Fibroblast of gingiva (primary cell): ENCODE measurements around the gene MTHFSD.

Experiments used
- DNase-seq: peaks from one replicate; pipeline ENCODE4 v3.0.0-alpha.2; 2011; ENCODE audit warnings: low read depth

MTHFSD gene

DNA sequence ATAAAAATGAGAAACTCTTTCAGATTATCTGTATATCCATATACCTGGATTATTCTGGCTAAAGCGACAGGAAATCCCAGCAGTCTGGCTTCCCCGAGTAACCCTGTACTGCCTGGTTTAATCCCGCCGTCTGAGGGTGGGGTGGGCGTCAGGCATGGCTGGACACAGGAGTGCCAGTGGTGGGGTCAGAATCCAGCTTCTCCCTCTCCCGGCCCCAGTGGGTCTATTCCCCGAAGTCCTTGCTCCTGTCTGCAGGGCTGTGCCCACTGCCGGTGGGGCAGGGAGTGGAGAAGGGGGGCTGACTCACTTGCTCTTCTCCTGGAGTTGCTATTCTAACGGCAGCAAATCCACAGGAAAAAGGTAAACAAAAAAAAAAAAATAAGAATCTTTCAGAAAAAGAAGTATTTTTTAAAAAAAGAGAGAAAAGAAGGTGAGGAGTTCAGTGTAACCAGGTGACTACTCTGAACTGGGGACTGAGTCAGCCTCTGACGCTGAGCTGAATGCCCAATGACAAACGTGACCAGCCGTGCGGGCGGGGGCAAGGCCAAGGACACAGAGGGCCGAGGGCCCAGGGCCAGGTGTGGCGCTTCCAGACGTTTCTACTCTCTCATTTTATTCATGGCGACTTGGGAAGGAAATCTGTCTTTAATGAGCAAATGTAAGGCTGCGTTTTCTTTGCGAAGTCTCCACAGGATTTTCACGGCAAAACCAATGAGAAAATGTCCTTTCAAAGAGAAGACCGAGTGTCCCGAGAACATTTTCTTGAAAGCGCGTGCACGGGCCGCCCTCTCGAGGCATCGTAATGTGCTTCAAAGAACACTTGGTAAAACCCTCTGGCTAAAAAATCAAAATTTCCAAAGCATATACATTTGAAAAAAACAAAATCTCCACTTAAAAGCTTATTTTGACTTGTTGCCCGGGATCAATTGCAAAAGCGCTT, 24.5 kb downstream of the MTHFSD start:
- DNase-seq, result no peak

DNA sequence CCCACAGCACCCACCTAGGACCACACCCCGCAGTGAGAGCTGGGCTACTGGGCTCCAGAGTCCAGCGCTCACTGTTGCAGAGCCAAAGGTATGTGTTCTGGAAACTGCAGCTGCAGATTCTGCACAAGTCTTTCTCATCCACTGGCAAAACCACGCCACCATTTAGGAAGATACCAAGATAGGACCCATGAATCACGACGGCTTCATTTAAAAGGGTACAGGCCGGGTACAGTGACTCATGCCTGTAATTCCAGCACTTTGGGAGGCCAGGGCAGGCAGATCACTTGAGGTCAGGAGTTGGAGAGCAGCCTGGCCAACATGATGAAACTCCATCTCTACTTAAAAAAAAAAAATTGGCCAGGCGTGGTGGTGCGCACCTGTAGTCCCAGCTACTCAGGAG, 25.9 kb downstream of the MTHFSD start:
- peak; percentile 36 for DNase-seq

DNA sequence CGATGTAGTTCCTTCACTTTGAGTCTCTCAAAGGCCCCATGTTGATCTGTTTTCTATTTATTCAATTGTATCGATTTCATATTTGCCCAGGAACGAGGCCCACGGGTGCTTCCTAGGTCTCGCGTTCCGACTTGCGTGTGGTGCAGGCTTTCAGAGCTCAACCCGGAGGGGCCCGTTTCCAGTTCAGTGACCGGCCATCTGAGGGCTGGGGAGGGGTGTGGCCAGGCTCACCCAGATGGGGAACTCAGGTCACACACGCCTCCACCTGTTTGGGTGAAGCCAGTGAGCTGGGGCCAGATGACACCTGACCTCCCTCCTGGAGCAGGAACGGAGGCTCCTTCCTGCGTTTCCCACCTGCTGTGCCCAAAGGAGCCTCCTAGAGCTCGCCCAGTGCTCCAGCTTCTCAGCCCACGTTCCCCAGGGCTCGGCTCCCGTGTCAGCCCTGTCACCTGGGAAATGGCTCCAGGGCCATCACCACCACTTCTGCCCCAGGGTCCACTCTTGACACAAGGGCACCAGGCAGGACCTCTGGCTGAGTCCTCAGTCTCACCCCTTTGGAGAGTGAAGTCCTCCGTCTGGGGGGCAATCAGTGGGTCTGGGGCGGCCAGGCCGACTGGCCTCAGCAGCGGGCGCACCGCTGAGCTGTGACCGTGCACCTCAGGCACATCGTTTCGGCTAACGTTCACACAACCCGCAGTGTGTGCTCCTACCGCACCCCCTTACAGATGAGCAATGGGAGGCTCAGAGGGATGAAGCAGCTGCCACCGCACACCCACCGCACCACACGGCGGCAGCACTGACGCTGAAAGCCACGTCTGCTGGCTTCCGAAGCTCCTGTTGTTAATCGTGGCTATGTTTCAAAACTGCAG, 26.7 kb downstream of the MTHFSD start:
- DNase-seq, result no peak

DNA sequence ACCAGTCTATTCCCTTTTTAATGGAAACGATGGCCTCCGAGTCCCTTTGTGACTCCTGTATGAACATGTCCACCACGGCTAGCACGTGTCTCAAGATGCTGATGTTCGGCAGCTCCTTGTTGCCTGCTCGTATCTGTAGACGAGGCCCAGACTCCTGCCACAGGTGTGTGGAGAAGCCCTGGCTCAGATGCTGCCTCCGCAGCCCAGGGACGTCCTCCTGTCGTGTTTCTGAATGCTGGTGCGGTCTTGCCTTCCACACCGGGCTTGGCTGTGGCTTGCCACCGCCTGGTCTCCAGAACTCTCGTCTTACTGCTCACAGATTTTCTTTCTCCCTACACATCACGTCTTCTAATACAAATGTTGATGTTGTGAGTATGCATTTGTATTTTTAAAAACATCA, 27.7 kb downstream of the MTHFSD start:
- no peak for DNase-seq

DNA sequence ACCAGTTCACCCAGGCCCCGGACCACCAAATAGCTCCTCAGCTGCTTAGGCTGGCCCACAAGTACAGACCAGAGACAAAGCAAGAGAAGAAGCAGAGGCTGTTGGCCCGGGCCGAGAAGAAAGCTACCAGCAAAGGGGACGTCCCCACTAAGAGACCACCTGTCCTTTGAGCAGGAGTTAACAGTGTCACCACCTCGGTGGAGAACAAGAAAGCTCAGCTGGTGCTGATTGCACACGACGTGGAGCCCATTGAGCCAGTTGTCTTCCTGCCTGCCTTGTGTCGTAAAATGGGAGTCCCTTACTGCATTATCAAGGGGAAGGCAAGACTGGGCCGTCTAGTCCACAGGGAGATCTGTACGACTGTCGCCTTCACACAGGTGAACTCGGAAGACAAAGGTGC, 29.3 kb downstream of the MTHFSD start:
- no peak for DNase-seq

DNA sequence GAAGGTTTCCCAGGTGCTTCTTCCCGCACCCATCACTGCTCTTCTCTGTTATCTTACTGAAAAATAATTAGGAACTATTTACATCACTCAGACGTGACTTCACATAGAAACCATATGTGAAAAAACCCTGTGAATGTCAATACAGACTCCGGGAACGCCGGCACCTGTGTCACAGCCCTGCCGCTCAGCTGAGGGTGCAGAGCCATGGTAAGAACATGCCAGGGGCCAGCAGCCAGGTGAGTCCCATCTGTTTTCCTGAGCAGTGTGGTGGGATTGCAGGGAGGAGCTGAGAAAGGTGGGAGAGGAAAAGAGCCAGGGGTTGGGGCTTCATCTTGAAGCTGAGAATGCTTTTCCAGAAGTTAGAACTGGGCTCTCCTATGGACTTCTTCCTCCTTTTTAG, 31.0 kb downstream of the MTHFSD start:
- no peak for DNase-seq

GRCh38 chr16:86523166-86523740, 31.8 kb downstream of the MTHFSD start:
- no peak for DNase-seq

- DNase-seq, result no peak
Measured at GRCh38 chr16:86522634-86523033, 32.4 kb downstream of the MTHFSD start.

DNA sequence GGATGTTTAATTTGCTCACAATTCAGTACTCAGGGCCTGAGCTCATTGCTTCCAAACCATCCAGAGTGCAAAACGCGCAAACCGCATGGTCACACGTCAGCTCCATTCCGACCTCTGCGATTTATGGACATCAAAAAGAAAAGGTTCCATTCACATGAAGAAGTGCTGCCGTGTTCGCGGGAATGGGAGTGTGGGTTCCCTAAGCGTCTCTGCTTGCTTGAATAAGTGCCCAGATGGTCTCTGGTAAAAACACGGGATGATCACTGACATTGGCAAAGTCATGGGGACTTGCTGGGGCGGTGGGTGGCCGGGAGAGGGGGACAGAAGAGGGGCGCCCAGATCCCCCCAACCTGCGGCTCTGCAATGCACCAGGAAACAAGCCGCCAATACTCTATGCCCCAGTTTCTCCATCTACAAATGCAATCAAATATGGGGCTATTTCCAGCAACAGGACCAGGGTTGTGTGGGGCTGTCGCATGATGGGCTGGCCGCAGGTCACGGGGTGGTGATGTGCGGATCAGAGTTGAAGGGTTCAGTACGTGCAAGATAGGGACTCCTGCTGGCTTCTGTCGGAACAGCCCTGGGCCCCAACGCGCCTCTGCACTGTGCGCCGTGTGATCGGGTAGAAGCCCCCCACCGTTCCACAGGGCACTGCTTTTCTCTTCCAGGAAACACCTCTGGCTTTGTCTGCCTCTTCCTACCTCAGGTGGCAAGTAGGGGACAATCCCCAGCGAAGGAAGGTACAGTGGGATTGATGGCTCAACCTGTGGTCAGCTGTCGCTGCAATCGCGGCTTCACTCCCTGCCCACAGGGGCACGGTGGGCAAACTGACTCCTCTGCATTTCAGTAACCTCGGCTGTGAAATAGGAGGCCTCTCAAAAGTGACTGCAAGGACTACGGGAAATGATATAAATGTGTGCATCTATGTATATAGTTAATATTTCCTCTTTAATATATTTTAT, 33.5 kb downstream of the MTHFSD start:
- no peak for DNase-seq

GRCh38 chr16:86520317-86521210, 34.5 kb downstream of the MTHFSD start:
- DNase-seq, result no peak

GRCh38 chr16:86519649-86520316, 35.3 kb downstream of the MTHFSD start:
- peak; percentile 48 for DNase-seq

DNA sequence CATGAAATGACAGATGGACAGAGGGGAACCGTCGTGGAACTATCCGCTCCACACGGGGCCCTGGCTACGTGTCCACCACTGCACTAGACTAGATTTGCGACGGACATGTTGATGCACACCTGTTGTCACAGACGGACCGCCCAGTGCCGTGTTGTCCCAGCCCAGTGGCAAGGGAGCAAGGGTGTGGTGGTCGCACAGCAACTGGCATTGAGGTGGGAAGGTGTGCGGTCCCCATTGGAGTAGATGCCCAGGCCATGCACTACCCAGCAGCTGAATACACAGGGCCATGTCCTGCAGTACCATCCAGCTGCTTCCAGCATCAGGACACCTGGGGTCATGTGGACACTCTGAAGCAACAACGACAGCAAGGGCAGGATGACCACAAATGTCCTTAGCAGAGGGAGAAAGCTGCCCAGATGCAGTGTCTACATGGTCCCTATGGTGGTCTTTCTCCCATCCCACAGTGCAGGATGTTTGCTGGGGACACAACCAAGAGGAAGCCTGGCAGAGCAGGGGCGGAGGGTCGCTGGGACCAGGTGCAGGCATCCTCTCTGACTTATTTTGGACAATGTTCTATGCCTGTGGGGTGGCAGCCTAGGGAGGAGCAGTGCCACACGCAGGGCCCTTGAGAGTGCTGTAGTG, 35.9 kb downstream of the MTHFSD start:
- DNase-seq, result no peak

GRCh38 chr16:86517652-86518258, 37.3 kb downstream of the MTHFSD start:
- peak; percentile 84 for DNase-seq

DNA sequence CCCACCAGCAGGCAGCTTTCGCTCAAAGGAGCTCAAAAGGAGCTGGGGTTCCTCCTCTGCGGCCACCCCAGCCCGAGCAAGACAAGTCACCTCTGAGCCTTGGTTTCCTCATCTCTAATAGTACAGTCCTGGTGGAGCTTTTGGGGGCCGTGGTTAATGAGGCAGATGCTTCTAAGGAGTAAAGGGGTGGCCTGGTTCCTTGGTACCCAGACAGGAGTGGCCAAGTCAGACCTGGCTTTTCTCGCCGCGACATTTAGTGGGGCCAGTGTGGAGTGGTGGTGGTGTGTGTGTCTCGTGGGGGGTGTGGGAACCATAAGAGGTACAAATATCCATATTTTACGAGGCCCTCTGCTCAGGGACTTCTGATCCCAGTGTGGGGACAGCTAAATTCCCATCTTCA, 38.0 kb downstream of the MTHFSD start:
- DNase-seq, result no peak

DNA sequence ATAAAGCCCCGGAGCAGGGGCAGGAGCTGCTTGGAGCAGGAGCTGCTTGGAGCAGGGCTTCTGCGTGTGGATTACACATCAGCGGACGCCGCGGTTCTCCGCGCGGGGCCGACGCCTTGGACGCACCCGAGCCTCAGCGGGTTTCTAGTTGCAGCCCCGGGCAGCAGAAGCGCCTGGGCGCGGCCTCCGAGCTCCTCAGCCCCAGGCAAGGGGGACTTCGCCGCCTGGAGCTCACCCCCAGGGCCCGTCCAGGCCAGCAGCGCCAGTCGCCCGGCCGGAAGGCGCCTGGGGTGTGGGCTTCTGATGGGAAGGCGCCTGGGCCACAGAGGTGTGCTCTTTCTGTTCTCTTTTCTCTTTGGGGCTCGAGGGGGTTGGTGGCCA, 38.4 kb downstream of the MTHFSD start:
- DNase-seq, result peak; percentile 61

GRCh38 chr16:86515777-86516622, 39.0 kb downstream of the MTHFSD start:
- DNase-seq, result peak; percentile 31

DNA sequence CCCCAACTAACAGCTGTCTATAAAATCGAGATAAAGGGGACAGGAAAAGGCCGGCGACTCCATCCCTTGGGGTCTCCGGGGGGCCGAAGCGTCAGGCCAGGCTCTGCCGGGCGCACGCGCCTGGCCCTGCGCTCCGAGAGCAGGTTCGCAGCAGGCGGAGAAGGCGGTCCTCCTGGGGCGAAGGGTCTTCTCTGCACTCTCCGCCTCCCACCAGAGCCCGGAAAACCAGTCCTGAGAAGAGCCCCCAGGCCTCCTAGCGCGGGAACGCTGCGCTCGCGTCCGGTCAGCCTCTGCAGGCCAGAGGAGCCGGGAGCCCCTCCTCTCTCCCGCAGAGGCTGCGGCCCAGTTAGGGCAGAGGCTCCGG, 39.6 kb downstream of the MTHFSD start:
- DNase-seq, result peak; percentile 22
